ENCODE measurements around the gene ZFPM1. TPM values are rescaled to one million over a fixed set of nuclear protein-coding genes. Genes with fewer than 3 reads are reported as not detected.

ZFPM1 gene
- total RNA-seq, 1 donor from 2014 or later: 5.7 TPM

DNA sequence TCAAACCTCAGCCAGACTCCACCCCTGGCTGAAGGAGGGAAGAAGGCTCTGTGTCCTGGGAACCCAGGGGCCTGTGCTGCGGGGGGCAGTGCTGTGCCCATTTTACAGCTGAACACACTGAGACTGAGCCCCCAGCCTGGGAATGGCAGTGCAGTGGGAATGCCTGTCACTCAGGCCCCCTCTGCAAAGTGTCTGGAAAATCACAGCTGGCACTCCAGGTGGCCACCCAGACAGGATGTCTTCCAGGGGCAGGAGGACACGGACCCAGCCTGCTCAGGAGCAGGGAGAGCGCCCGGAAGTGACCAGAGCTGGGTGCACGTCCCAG is 37.7 kb upstream of the ZFPM1 start:
- no peaks in the 10 kb centered on the region for H3K36me3 ChIP-seq
- TF ChIP-seq, protein P1, sequence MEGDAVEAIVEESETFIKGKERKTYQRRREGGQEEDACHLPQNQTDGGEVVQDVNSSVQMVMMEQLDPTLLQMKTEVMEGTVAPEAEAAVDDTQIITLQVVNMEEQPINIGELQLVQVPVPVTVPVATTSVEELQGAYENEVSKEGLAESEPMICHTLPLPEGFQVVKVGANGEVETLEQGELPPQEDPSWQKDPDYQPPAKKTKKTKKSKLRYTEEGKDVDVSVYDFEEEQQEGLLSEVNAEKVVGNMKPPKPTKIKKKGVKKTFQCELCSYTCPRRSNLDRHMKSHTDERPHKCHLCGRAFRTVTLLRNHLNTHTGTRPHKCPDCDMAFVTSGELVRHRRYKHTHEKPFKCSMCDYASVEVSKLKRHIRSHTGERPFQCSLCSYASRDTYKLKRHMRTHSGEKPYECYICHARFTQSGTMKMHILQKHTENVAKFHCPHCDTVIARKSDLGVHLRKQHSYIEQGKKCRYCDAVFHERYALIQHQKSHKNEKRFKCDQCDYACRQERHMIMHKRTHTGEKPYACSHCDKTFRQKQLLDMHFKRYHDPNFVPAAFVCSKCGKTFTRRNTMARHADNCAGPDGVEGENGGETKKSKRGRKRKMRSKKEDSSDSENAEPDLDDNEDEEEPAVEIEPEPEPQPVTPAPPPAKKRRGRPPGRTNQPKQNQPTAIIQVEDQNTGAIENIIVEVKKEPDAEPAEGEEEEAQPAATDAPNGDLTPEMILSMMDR (IDR thresholded peaks at IDR 0.05; ENCODE audit: borderline replicate concordance): no peak
- no peak overlapping the region for H3K27ac ChIP-seq (replicated peaks)
- H3K9me3 ChIP-seq (replicated peaks): no peaks in the 10 kb centered on the region
- peaks cover 27% of the 10 kb centered on the region for H3K27me3 ChIP-seq (ENCODE audit: low read depth)
- no peak overlapping the region for H3K4me3 ChIP-seq
- H3K4me1 ChIP-seq: no peaks in the 10 kb centered on the region
- no peak for DNase-seq
- intact Hi-C loops (cut with micrococcal nuclease): no loop called here

DNA sequence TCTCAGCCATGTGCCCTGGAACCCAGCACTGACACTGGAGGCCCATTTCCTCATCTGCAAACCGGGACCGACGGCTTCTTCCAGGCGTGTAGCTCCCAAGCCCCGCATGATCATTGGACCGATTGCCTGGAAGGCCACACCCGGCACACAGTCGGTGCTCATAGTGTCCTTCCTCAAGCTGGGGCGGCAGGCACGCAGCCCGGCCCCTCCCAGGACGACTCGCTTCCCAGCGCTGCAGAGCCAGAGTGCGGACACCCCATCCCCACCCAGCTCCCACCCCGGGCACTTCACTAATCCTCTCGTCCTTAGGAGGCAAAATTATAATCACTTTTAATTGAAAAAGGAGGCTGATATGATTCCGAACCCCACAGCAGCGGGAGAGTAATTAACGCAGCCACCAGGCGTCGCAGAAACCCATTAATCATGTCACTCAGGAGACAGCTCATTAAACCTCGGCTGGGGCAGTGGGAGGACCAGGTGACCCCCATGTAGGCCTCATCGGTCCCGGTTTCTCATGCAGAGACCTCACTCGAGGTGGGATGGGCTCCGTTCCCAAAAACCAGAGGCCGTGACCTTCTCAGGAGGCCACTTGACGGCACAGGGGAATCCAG is 37.3 kb upstream of the ZFPM1 start:
- Histone ChIP-seq H3K36me3 (no peaks in the 10 kb centered on the region), H3K9me3 (replicated peaks) (no peaks in the 10 kb centered on the region), H3K27me3 (ENCODE audit: low read depth) (peaks cover 31% of the 10 kb centered on the region), H3K27ac (replicated peaks) (no peak overlapping the region), H3K4me1 (no peaks in the 10 kb centered on the region), H3K4me3 (no peak overlapping the region)
- intact Hi-C loops (cut with micrococcal nuclease): no loop called here
- DNase-seq: no peak
- TF ChIP-seq, protein P1 (IDR thresholded peaks at IDR 0.05; ENCODE audit: borderline replicate concordance): no peak

DNA sequence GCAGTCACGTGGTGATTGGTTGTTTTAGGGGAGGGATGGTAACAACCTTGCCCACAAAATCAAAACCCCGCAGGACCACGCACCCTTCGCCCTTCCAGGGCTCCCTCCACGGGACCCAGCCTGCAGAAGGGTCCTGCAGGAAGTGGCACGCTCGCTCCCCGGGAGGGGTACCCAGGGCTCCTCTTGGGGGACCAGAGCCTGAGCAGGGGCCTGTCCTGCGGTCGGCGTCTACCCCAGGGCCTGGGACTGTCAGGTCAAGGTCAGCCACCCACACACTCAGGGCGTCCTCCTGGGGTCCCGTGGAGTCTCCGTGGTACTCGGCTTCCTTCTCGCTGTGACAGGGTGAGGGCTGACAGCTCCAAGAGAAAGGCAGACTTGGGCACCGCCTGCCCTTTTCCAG is 36.4 kb upstream of the ZFPM1 start:
- Histone ChIP-seq H3K27me3 (ENCODE audit: low read depth) (peaks cover 31% of the 10 kb centered on the region), H3K9me3 (replicated peaks) (no peaks in the 10 kb centered on the region), H3K4me3 (no peak overlapping the region), H3K4me1 (no peaks in the 10 kb centered on the region), H3K36me3 (no peaks in the 10 kb centered on the region), H3K27ac (replicated peaks) (no peak overlapping the region)
- DNase-seq: no peak
- intact Hi-C loops (cut with micrococcal nuclease): no loop called here
- TF ChIP-seq, protein P1 (IDR thresholded peaks at IDR 0.05; ENCODE audit: borderline replicate concordance): no peak

DNA sequence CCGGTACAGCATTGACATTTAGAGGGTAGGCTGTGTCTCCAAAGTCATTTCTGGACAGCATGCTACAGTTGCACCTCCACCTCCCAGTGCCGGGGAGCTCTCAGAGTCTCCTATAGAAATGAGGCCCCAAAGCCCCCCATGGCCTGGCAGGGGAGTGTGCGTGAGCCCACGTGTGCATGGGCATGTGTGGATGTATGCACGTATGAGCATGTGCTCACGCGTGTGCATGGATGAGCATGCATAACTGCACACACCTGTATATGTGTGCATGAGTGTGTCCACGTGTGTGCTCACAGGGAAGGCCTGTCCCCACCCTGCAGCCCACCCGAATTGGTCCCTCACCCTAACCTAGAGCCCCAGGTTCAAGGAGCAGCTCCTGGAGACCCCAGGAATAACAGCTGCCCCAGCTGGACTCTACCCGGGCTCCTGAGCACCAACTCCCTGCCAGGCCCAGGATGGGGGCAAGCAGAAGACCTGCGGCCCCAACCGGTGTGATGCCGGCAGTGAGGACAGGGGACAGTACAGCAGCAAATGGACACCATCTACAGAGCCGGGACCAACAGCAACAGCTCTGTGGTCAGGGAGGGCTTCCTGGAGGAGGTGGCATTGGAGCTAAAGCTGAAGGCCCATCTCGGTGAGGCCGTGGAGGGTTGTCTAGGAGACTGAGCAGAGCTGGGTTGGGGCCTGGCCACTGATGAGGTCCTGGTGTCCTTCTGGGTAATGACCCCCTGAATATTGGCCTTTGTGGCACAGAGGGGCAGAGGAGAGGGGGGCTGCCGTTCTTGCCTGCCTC is 35.2 kb upstream of the ZFPM1 start:
- Histone ChIP-seq H3K36me3 (no peaks in the 10 kb centered on the region), H3K9me3 (replicated peaks) (no peaks in the 10 kb centered on the region), H3K4me3 (no peak overlapping the region), H3K27me3 (ENCODE audit: low read depth) (peaks cover 31% of the 10 kb centered on the region), H3K4me1 (no peaks in the 10 kb centered on the region), H3K27ac (replicated peaks) (no peak overlapping the region)
- intact Hi-C loops (cut with micrococcal nuclease): no loop called here
- no peak for DNase-seq
- TF ChIP-seq, protein P1 (IDR thresholded peaks at IDR 0.05; ENCODE audit: borderline replicate concordance): no peak

DNA sequence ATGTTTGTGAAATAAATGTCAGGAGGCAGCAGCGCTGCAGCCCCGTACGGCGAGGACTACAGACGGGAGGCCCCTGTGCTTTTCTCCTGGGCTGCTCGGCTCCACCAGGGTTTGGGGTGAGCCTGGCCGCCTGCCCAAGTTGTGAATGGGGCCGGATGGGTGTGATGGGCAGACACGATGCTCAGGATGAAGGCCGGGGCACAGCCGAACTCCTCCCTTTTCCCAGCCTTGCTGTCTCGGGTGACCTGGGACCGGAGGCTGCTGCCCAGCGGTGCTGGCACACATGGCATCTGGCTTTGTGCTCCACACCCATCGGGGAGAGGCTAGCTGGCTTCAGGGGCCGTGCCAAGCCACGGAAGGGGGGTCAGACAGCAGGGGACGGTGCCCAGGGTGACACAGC is 34.2 kb upstream of the ZFPM1 start:
- H3K4me3 ChIP-seq: no peak overlapping the region
- no peak for DNase-seq
- TF ChIP-seq, protein P1 (IDR thresholded peaks at IDR 0.05; ENCODE audit: borderline replicate concordance): no peak
- intact Hi-C loops (cut with micrococcal nuclease): no loop called here
- no peaks in the 10 kb centered on the region for H3K9me3 ChIP-seq (replicated peaks)
- H3K27me3 ChIP-seq (ENCODE audit: low read depth): peaks cover 31% of the 10 kb centered on the region
- no peaks in the 10 kb centered on the region for H3K36me3 ChIP-seq
- no peak overlapping the region for H3K27ac ChIP-seq (replicated peaks)
- H3K4me1 ChIP-seq: no peaks in the 10 kb centered on the region
